Endothelial cell of umbilical vein (primary cell): Measurements from ENCODE around the gene BCAS3. TPM values are rescaled to one million over a fixed set of nuclear protein-coding genes. Genes with fewer than 3 reads are reported as not detected.

Experiments
- BruUV-seq: library from RNA; stranded (reverse); fragments of 400-500 nt; replicated peaks from 2 replicates; lab custom pipeline; 2021; lab: Mats Ljungman, UMichigan
- CTCF ChIA-PET: fragments of 300-600, 350-600 bp; sonication (Branson Sonifier 250); formaldehyde crosslinking; loops from one replicate; lab custom pipeline; 2021; ENCODE audit warnings: antibody characterized with exemption, inconsistent platforms; lab: Charles Lee
- POLR2A ChIA-PET: fragments of 300-600, 350-600 bp; sonication (Branson Sonifier 250); formaldehyde crosslinking; loops from one replicate; lab custom pipeline; 2021; ENCODE audit warnings: antibody characterized with exemption, inconsistent platforms; lab: Charles Lee
- DNase-seq: peaks from one replicate; pipeline ENCODE4 v3.0.0-alpha.2; 2011; ENCODE audit warnings: low read depth, low spot score
- FAIRE-seq: peaks from 2 replicates; lab custom pipeline; 2011; peaks lifted over from hg19 to GRCh38; lab: Jason Lieb, UNC
- H2AFZ ChIP-seq: 2 replicates; pipeline ENCODE4 v1.6.0; 2012; ENCODE audit warnings: low read depth, low read length, control low read depth, inconsistent platforms
- H3K27ac ChIP-seq: 2 replicates; pipeline ENCODE4 v1.5.1; 2011; ENCODE audit warnings: low read depth, mild to moderate bottlenecking, control low read depth, low read length, moderate library complexity; ENCODE audit not compliant: insufficient read depth
- H3K27me3 ChIP-seq, 2 experiments: 2 replicates each; pipeline versions ENCODE4 v1.6.0 to v1.6.1; 2011; ENCODE audit warnings: low read length in 2 of 2, mixed read lengths in 1 of 2; ENCODE audit not compliant: control insufficient read depth in 2 of 2, insufficient read depth in 2 of 2
- H3K36me3 ChIP-seq, 2 experiments: 2 replicates in 1 of 2; 3 replicates in 1 of 2; pipeline ENCODE4 v1.5.1; 2011; ENCODE audit warnings: low read length in 2 of 2, mild to moderate bottlenecking in 1 of 2, moderate library complexity in 1 of 2; ENCODE audit not compliant: control insufficient read depth in 2 of 2, insufficient read depth in 2 of 2; ENCODE audit errors: extremely low read depth in 1 of 2
- H3K4me1 ChIP-seq: 3 replicates; pipeline ENCODE4 v1.5.1; 2011; ENCODE audit warnings: mild to moderate bottlenecking, low read length; ENCODE audit not compliant: control insufficient read depth, insufficient read depth; ENCODE audit errors: extremely low read depth
- H3K4me2 ChIP-seq: 2 replicates; pipeline ENCODE4 v1.6.1; 2011; ENCODE audit warnings: low read length, control low read depth, mixed read lengths; ENCODE audit not compliant: insufficient read depth
- H3K4me3 ChIP-seq, 3 experiments: fragments of 200-600 bp in 1 of 3; sonication (generic), shearing (Covaris generic) in 1 of 3; replicated peaks in 1 of 3; 2 replicates each; pipeline ENCODE4 v1.5.1; 2011 to 2016; ENCODE audit warnings: control low read depth in 3 of 3, low read length in 3 of 3, mild to moderate bottlenecking in 2 of 3, inconsistent platforms in 1 of 3, low read depth in 1 of 3, moderate library complexity in 1 of 3; ENCODE audit not compliant: insufficient read depth in 1 of 3
- H3K79me2 ChIP-seq: 2 replicates; pipeline ENCODE4 v1.6.0; 2012; ENCODE audit warnings: low read length, inconsistent platforms; ENCODE audit not compliant: control insufficient read depth, insufficient read depth
- H3K9ac ChIP-seq: replicated peaks from 2 replicates; pipeline ENCODE3; 2011; ENCODE audit warnings: low read length, control low read depth; ENCODE audit not compliant: insufficient read depth; ENCODE audit errors: extremely low read depth
- H3K9me1 ChIP-seq: replicated peaks from 3 replicates; pipeline ENCODE4 v1.6.0; 2011; ENCODE audit warnings: mild to moderate bottlenecking, low read length; ENCODE audit not compliant: control insufficient read depth, insufficient read depth; ENCODE audit errors: extremely low read depth
- H3K9me3 ChIP-seq: replicated peaks from 2 replicates; pipeline ENCODE4 v1.5.1; 2012; ENCODE audit warnings: low read length, inconsistent platforms; ENCODE audit not compliant: control insufficient read depth, insufficient read depth
- H4K20me1 ChIP-seq: replicated peaks from 2 replicates; pipeline ENCODE3; 2011; ENCODE audit warnings: mild to moderate bottlenecking, low read length; ENCODE audit not compliant: control insufficient read depth, insufficient read depth; ENCODE audit errors: extremely low read depth
- EZH2 ChIP-seq: IDR thresholded peaks from 2 replicates; pipeline ENCODE4 v1.6.1; 2012; ENCODE audit warnings: borderline replicate concordance, low read depth, mild to moderate bottlenecking, moderate library complexity, low read length, inconsistent platforms; ENCODE audit not compliant: severe bottlenecking
- FOS ChIP-seq: IDR thresholded peaks from 2 replicates; pipeline ENCODE4 v1.6.1; 2011; ENCODE audit warnings: mild to moderate bottlenecking, low read length, moderate library complexity, borderline replicate concordance; ENCODE audit not compliant: insufficient read depth
- GATA2 ChIP-seq: IDR thresholded peaks from 2 replicates; pipeline ENCODE4 v1.7.0; 2011; ENCODE audit warnings: low read depth, mild to moderate bottlenecking, moderate library complexity, mixed read lengths, low read length; ENCODE audit not compliant: insufficient read length, insufficient read depth
- JUN ChIP-seq: IDR thresholded peaks from 2 replicates; pipeline ENCODE4 v1.6.1; 2011; ENCODE audit warnings: borderline replicate concordance, low read depth; ENCODE audit not compliant: insufficient read length, insufficient read depth
- MAX ChIP-seq: IDR thresholded peaks from 2 replicates; pipeline ENCODE4 v1.6.1; 2011; ENCODE audit not compliant: insufficient read depth, insufficient read length
- MYC ChIP-seq: IDR thresholded peaks from one replicate; pipeline ENCODE4 v1.6.1; 2011; ENCODE audit warnings: mild to moderate bottlenecking, low read depth, low read length
- POLR2A ChIP-seq: IDR thresholded peaks from 2 replicates; pipeline ENCODE4 v1.6.1; 2012; ENCODE audit warnings: low read depth, mild to moderate bottlenecking, control low read depth, low read length
- POLR2AphosphoS5 ChIP-seq: IDR thresholded peaks from 2 replicates; pipeline ENCODE4 v1.6.1; 2012; ENCODE audit warnings: low read depth, mild to moderate bottlenecking, control low read depth, low read length, moderate library complexity; ENCODE audit not compliant: insufficient read depth
- dilution Hi-C: fragments of 300-500 bp; cut with MboI; formaldehyde crosslinking; loops from one replicate; pipeline ENCODE4 v1.15.0; 2019; ENCODE audit warnings: low sequenced_read_pairs; ENCODE audit not compliant: extremely low pct_ligation_motif_present
- intact Hi-C: fragments of 100-400 bp; cut with micrococcal nuclease; formaldehyde crosslinking; loops from one replicate; pipeline ENCODE4 v1.10.0; 2022
- polyA plus RNA-seq, 4 experiments: library from polyadenylated mRNA; depleted of rRNA in 3 of 4; stranded (reverse) in 3 of 4; unstranded in 1 of 4; fragments of >200 nt; gene quantifications; 2 replicates each; pipeline versions ENCODE4 v1.2.1 to v1.2.3, GENCODE V29; 2011 to 2012; ENCODE audit warnings: missing spikeins in 1 of 4
- total RNA-seq: library from RNA; stranded (reverse); gene quantifications from 2 replicates; pipeline ENCODE4 v1.2.3, GENCODE V29; 2021
- TF ChIP-seq, protein P1 (sequence below), 2 donors: IDR thresholded peaks; 1 replicate in 1 of 2; 2 replicates in 1 of 2; pipeline ENCODE4 v1.5.1; 2011; ENCODE audit warnings: low read length in 2 of 2, mild to moderate bottlenecking in 2 of 2, moderate library complexity in 2 of 2, control low read depth in 1 of 2, inconsistent platforms in 1 of 2, low read depth in 1 of 2; ENCODE audit not compliant: insufficient read depth in 1 of 2; ENCODE audit errors: extremely low read depth in 1 of 2

The BCAS3 gene
- total and polyA plus RNA-seq, 2 donors (not counting 3 experiments of a cell fraction or from before 2014, with no cell fraction given) = 8.2 to 16.0 TPM

GRCh38 chr17:61009663-61010062, 332.0 kb downstream of the BCAS3 start:
- Histone ChIP-seq H3K27me3 (peaks cover 0 to under 1% of the 10 kb centered on the region in 2 experiments), H3K79me2 (no peaks in the 10 kb centered on the region), H3K9me1 (no peaks in the 10 kb centered on the region), H3K9me3 (no peaks in the 10 kb centered on the region), H4K20me1 (no peaks in the 10 kb centered on the region), H3K27ac (no peak overlapping the region), H3K4me2 (no peak overlapping the region), H2AFZ (no peak overlapping the region), H3K36me3 (no peaks in the 10 kb centered on the region), H3K4me3 (no peak overlapping the region), H3K9ac (no peak overlapping the region), H3K4me1 (no peaks in the 10 kb centered on the region)
- DNase-seq = peak; percentile 9
- TF ChIP-seq POLR2AphosphoS5 = no peak
- no peak for FAIRE-seq
- intact Hi-C loops (loop anchor here (10.0 kb wide), 1 partner anchor 245 kb away; no protein-coding TSS in a partner anchor), dilution Hi-C loops (no loop called here)
- ChIA-PET CTCF (interaction anchor here (1.2 to 1.4 kb wide), 2 partner anchors 10 kb away, joined by 3 to 5 read pairs; no protein-coding TSS in a partner anchor), POLR2A (no interaction called here)
- BruUV-seq = no TSS peak

GRCh38 chr17:61010661-61011170, 333.1 kb downstream of the BCAS3 start:
- dilution Hi-C loops = no loop called here
- Histone ChIP-seq H2AFZ (no peak overlapping the region), H3K4me1 (no peaks in the 10 kb centered on the region), H4K20me1 (no peaks in the 10 kb centered on the region), H3K4me3 (no peak overlapping the region), H3K9ac (no peak overlapping the region), H3K36me3 (no peaks in the 10 kb centered on the region), H3K9me3 (no peaks in the 10 kb centered on the region), H3K79me2 (no peaks in the 10 kb centered on the region), H3K27me3 (no peaks in the 10 kb centered on the region), H3K27ac (no peak overlapping the region), H3K4me2 (no peak overlapping the region), H3K9me1 (no peaks in the 10 kb centered on the region)
- no peak for FAIRE-seq
- CTCF ChIA-PET = interaction anchor here (1.2 kb wide), 1 partner anchor 17 kb away, joined by 3 read pairs; no protein-coding TSS in a partner anchor
- POLR2A ChIA-PET = no interaction called here
- no peak for DNase-seq
- intact Hi-C loops = no loop called here
- TF ChIP-seq FOS (no peak), POLR2AphosphoS5 (no peak), MYC (no peak), JUN (no peak), EZH2 (no peak), MAX (no peak), POLR2A (no peak), GATA2 (no peak)
- TF ChIP-seq, protein P1, sequence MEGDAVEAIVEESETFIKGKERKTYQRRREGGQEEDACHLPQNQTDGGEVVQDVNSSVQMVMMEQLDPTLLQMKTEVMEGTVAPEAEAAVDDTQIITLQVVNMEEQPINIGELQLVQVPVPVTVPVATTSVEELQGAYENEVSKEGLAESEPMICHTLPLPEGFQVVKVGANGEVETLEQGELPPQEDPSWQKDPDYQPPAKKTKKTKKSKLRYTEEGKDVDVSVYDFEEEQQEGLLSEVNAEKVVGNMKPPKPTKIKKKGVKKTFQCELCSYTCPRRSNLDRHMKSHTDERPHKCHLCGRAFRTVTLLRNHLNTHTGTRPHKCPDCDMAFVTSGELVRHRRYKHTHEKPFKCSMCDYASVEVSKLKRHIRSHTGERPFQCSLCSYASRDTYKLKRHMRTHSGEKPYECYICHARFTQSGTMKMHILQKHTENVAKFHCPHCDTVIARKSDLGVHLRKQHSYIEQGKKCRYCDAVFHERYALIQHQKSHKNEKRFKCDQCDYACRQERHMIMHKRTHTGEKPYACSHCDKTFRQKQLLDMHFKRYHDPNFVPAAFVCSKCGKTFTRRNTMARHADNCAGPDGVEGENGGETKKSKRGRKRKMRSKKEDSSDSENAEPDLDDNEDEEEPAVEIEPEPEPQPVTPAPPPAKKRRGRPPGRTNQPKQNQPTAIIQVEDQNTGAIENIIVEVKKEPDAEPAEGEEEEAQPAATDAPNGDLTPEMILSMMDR (IDR thresholded peaks at IDR 0.05; ENCODE audit: extremely low read depth in 1 of 2, insufficient read depth in 1 of 2, low read depth in 1 of 2, low read length in 2 of 2) = no peak
- BruUV-seq = no TSS peak
